GM12801 (cell line): ENCODE results near the gene VPS35L.

Experiments used
- CTCF ChIP-seq: IDR thresholded peaks from one replicate; pipeline ENCODE4 v1.5.1; 2011; ENCODE audit warnings: control low read depth; ENCODE audit not compliant: insufficient read length; ENCODE audit errors: extremely low read depth

Gene VPS35L

DNA sequence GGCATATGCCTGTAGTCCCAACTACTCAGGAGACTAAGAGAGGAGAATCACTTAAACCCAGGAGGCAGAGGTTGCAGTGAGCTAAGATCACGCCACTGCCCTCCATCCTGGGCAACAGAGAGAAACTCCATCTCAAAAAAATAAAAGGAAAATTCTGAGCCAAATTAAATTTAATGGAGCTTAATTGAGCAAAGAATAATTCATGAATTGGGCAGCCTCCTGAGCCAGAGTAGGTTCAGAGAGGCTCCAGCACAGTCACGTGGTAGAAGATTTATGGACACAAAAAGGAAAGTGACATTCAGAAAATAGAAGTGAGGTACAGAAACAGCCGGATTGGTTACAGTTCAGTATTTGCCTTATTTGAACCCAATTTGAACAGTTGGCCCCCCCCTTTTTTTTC lies 10.9 kb downstream of the VPS35L start:
- no peak for TF ChIP-seq CTCF

DNA sequence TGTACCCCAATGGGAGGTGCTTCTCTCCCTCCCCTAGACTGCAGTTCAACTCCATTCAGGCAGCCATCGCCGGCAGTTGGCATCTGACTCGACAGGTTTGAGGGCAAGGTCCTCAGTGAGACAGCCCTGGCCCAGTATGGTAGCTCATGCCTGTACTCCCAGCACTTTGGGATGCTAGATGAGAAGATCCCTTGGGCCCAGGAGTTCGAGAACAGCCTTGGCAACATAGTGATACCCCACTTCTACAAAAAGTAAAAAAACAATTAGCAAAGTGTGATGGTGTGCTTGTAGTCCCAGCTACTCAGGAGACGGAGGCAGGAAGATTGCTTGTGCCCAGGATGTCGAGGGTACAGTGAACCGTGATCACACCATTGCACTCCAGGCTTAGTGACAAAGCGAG lies 12.1 kb downstream of the VPS35L start:
- no peak for TF ChIP-seq CTCF

- no peak for TF ChIP-seq CTCF
Measured at GRCh38 chr16:19573997-19574396, 18.5 kb downstream of the VPS35L start.

GRCh38 chr16:19574615-19575014 lies 19.1 kb downstream of the VPS35L start:
- no peak for TF ChIP-seq CTCF

GRCh38 chr16:19578378-19578971 lies 23.0 kb downstream of the VPS35L start:
- TF ChIP-seq CTCF = no peak

- no peak for TF ChIP-seq CTCF
Measured at GRCh38 chr16:19582050-19582831, 26.7 kb downstream of the VPS35L start.

GRCh38 chr16:19583665-19584300 lies 28.3 kb downstream of the VPS35L start:
- no peak for TF ChIP-seq CTCF
